ENCODE measurements around the gene ATP5F1E. TPM values are rescaled to one million over a fixed set of nuclear protein-coding genes. Genes with fewer than 3 reads are reported as not detected.

Gene ATP5F1E
- total RNA-seq, 4 donors from 2014 or later = 9.9 to 21.1 (median 15.2) TPM

GRCh38 chr20:58980711-58981627 lies 51.2 kb downstream of the ATP5F1E start, which contains the start of gene NELFCD:
NELFCD (plus strand) TSS chr20:58981256; CDS start chr20:58981310, 54 bp downstream.
- H3K4me3 ChIP-seq (ENCODE audit: low read depth, poor library complexity, severe bottlenecking) = peak within 1 kb of the TSS; percentile 74
- intact Hi-C loops (cut with DNase I; ENCODE audit: low total_unique reads) = loop anchor here (5.0 kb wide), 1 partner anchor 89 kb away; no protein-coding TSS in a partner anchor
- WGBS, 2 donors = 10 to 19% methylated on average over 28 to 54 of the region's 109 CpGs

DNA sequence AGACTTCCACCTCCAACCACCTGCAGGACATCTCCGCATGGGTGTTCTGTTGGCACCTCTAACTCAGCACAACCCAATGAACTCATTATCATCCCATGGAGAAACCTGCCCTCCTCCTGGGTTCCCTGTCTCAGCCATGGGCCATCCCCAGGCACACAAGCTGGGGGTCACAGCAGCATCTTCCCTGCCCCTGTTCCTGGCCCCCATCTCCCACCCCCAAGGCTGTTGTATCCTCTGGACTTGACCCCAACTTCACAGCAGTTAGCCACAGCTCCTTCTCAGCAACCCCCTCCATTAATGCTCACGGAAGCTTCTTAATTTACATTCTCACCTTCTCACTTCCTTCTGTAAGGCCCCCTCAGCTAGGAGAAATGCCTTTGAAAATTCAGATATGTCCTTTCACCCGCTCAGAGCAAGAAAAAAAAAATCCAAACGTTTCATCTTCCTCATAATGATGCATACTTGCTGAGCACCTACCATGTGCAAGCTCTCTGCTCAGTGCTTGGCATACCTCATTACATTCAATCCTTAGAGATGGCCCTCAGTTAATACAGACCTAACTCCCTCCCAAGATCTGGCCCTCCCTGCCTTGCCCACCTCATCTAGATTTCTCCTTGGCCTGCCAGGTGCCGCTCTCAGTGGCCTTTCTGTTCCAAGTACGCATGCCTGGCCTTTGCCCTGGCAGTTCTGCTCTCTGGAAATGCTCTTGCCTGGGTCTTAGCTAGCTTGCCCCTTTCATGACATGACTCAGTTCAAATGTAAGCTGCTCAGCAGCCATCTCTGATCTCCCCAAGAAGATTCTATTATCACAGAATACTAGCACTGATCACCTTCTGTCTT lies 53.6 kb downstream of the ATP5F1E start:
- WGBS, 2 donors = 73 to 76% methylated on average over 6 of the region's 6 CpGs
- no peak for TF ChIP-seq POLR2A (IDR thresholded peaks at IDR 0.05)
- TF ChIP-seq CTCF (IDR thresholded peaks at IDR 0.05) = no peak

More at GRCh38 chr20:58980711-58981627, 51.2 kb downstream of the ATP5F1E start, which contains the start of gene NELFCD:
- peak; percentile 79 to 96 for DNase-seq (ENCODE audit: low spot score in 2 of 2)
- TF ChIP-seq CTCF (IDR thresholded peaks at IDR 0.05) = no peak
- no peak for TF ChIP-seq POLR2A (IDR thresholded peaks at IDR 0.05)

GRCh38 chr20:58976061-58976730 lies 55.9 kb downstream of the ATP5F1E start:
- WGBS, 2 donors = 72 to 80% methylated on average over 3 of the region's 3 CpGs
- intact Hi-C loops (cut with DNase I; ENCODE audit: low total_unique reads) = no loop called here
- no peak overlapping the region for H3K4me3 ChIP-seq (ENCODE audit: low read depth, poor library complexity, severe bottlenecking)
- no peak for DNase-seq (ENCODE audit: low spot score in 2 of 2)
- no peak for TF ChIP-seq POLR2A (IDR thresholded peaks at IDR 0.05)
- TF ChIP-seq CTCF (IDR thresholded peaks at IDR 0.05) = no peak

More for the DNA sequence above, 53.6 kb downstream of the ATP5F1E start:
- peak in 1 of 2 donors; percentile 65 for DNase-seq (ENCODE audit: low spot score in 2 of 2)
- intact Hi-C loops (cut with DNase I; ENCODE audit: low total_unique reads) = no loop called here
- H3K4me3 ChIP-seq (ENCODE audit: low read depth, poor library complexity, severe bottlenecking) = no peak overlapping the region

Other genes starting within 250 kb of the ATP5F1E start
- gene GNAS-AS1, start 181.4 kb downstream of the ATP5F1E start, total RNA-seq = under 1 TPM in 1 of 4 donors, not detected in 3; 0.39 TPM
- 100 to 1,000 TPM; 335 to 473 (median 391) TPM for gene GNAS, start 179.6 kb downstream of the ATP5F1E start, total RNA-seq
- 10 to 100 TPM; 36.9 to 53.8 (median 44.6) TPM for gene NELFCD, start 51.1 kb downstream of the ATP5F1E start, total RNA-seq
- 10 to 100 TPM; 30.1 to 64.1 (median 40.0) TPM for gene CTSZ, start 25.1 kb downstream of the ATP5F1E start, total RNA-seq
- under 1 TPM in 1 of 4 donors, not detected in 3; 0.04 TPM for gene TUBB1, start 12.9 kb downstream of the ATP5F1E start, total RNA-seq
- gene PRELID3B, start 10.5 kb upstream of the ATP5F1E start, total RNA-seq = 10 to 100 TPM; 38.3 to 50.8 (median 49.1) TPM
- under 1 TPM; 0.20 to 0.30 (median 0.24) TPM for gene ZNF831, start 131.5 kb upstream of the ATP5F1E start, total RNA-seq

Measured in lower leg skin (tissue), 4 donors.